Activated CD8-positive, alpha-beta T cell treated with anti-CD3 and anti-CD28 coated beads for 36 hours (primary cell): ENCODE data around the gene ERF. TPM values are rescaled to one million over a fixed set of nuclear protein-coding genes. Genes with fewer than 3 reads are reported as not detected.

Experiments
- ATAC-seq: fragments of 200-7000 bp; cut with Tn5 transposase; one replicate; pipeline ENCODE4 v1.10.0; 2021; ENCODE audit warnings: mild to moderate bottlenecking, moderate library complexity
- CTCF ChIA-PET: fragments of 350-600 bp; sonication (Branson Sonifier 250); formaldehyde crosslinking; loops from one replicate; lab custom pipeline; 2021; ENCODE audit warnings: antibody characterized with exemption; lab: Charles Lee
- POLR2A ChIA-PET: fragments of 350-600 bp; sonication (Branson Sonifier 250); formaldehyde crosslinking; loops from one replicate; lab custom pipeline; 2021; ENCODE audit warnings: antibody characterized with exemption; lab: Charles Lee
- DNase-seq: peaks from one replicate; pipeline ENCODE4 v3.0.0-alpha.2; 2020
- H3K27ac Mint-ChIP-seq: one replicate; pipeline ENCODE4 v1.8.0; 2021; ENCODE audit warnings: mild to moderate bottlenecking, mixed read lengths
- H3K27me3 Mint-ChIP-seq: one replicate; pipeline ENCODE4 v1.8.0; 2021; ENCODE audit warnings: mixed read lengths
- H3K36me3 Mint-ChIP-seq: one replicate; pipeline ENCODE4 v1.8.0; 2021; ENCODE audit warnings: low read depth, mixed read lengths
- H3K4me1 Mint-ChIP-seq: one replicate; pipeline ENCODE4 v1.8.0; 2021; ENCODE audit warnings: low read depth, mixed read lengths
- H3K4me3 Mint-ChIP-seq: one replicate; pipeline ENCODE4 v1.8.0; 2021; ENCODE audit warnings: mild to moderate bottlenecking, moderate library complexity, mixed read lengths
- H3K9me3 Mint-ChIP-seq: one replicate; pipeline ENCODE4 v1.8.0; 2021; ENCODE audit warnings: mixed read lengths
- CTCF ChIP-seq: fragments of 200-600 bp; IDR thresholded peaks from one replicate; pipeline ENCODE4 v1.8.0; 2022; ENCODE audit warnings: antibody characterized with exemption, mild to moderate bottlenecking
- intact Hi-C: fragments of 100-400 bp; cut with micrococcal nuclease; formaldehyde crosslinking; loops from one replicate; pipeline ENCODE4 v1.10.0; 2022
- total RNA-seq, 2 experiments: library from RNA; stranded (reverse); gene quantifications; one replicate each; pipeline ENCODE4 v1.2.3, GENCODE V29; 2021

The ERF gene
- total RNA-seq, 2 experiments from 2014 or later: 60.0 to 69.2 TPM

DNA sequence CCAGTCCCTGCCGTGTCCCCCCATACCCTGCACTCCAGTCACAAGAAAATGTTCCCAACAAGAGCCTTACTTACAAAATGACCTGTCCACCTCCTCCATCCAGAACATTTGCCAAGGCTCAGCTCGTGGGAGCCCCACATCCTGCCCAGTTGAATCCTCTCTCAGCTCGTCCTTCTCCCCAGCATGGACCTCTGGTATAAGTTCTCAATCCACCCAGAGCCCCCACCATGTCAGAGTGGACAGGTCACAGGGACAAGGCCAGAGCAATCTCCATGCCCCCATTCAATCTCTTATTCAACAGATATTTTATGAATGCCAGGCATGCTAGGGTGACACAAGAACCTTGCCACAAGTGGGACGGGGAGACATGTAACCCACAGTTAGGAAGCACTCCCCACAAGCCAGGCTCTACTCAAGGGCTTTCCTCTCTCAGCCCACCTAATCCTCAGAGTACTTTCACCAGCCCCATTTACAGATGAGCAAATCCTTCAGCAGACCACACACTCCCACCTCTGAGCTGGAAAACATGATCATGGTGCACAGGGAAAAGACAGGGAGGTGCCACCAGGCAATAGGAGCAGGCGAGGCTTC lies 52.5 kb downstream of the ERF start:
- CTCF ChIA-PET: interaction anchor here (0.6 to 5.5 kb wide), 5 partner anchors 17 to 77 kb away, joined by 3 to 41 read pairs (median 3); partner anchors contain the start of gene POU2F2
- H3K36me3 Mint-ChIP-seq: peaks cover 62% of the 10 kb centered on the region
- POLR2A ChIA-PET: interaction anchor here (1.1 to 3.4 kb wide), 3 partner anchors 14 to 41 kb away, joined by 3 to 10 read pairs (median 8); partner anchors contain the start of gene DEDD2
- DNase-seq (no peak), ATAC-seq (no peak)
- no peak for TF ChIP-seq CTCF
- peak overlapping the region; percentile 57 for H3K4me3 Mint-ChIP-seq
- intact Hi-C loops: no loop called here
- H3K27ac Mint-ChIP-seq: peak overlapping the region; percentile 95
- H3K9me3 Mint-ChIP-seq: no peaks in the 10 kb centered on the region
- H3K4me1 Mint-ChIP-seq: peaks cover 79% of the 10 kb centered on the region
- H3K27me3 Mint-ChIP-seq: no peaks in the 10 kb centered on the region

- ChIA-PET CTCF (interaction anchor here (0.6 to 5.5 kb wide), 5 partner anchors 14 to 78 kb away, joined by 3 to 41 read pairs (median 6); partner anchors contain the start of gene POU2F2), POLR2A (interaction anchor here (1.1 to 3.4 kb wide), 5 partner anchors 13 to 79 kb away, joined by 3 to 10 read pairs (median 3); partner anchors contain the start of gene DEDD2)
- TF ChIP-seq CTCF: no peak
- Mint-ChIP-seq H3K9me3 (no peaks in the 10 kb centered on the region), H3K4me1 (peaks cover 79% of the 10 kb centered on the region), H3K4me3 (peak overlapping the region; percentile 57), H3K27ac (peak overlapping the region; percentile 95), H3K36me3 (peaks cover 65% of the 10 kb centered on the region), H3K27me3 (no peaks in the 10 kb centered on the region)
- DNase-seq (peak; percentile 67), ATAC-seq (peak; percentile 45)
- intact Hi-C loops: no loop called here
These were observed 53.2 kb downstream of the ERF start for GRCh38 chr19:42201489-42202289.

GRCh38 chr19:42200116-42200715 lies 54.7 kb downstream of the ERF start:
- H3K9me3 Mint-ChIP-seq: no peaks in the 10 kb centered on the region
- peak overlapping the region; percentile 95 for H3K27ac Mint-ChIP-seq
- intact Hi-C loops: no loop called here
- H3K27me3 Mint-ChIP-seq: no peaks in the 10 kb centered on the region
- peak; percentile 26 for TF ChIP-seq CTCF
- peak overlapping the region; percentile 72 for H3K4me3 Mint-ChIP-seq
- ATAC-seq (no peak), DNase-seq (no peak)
- ChIA-PET CTCF (interaction anchor here (0.7 to 5.5 kb wide), 9 partner anchors 9 to 92 kb away, joined by 3 to 41 read pairs (median 5); no protein-coding TSS in a partner anchor), POLR2A (interaction anchor here (0.6 to 3.4 kb wide), 5 partner anchors 17 to 95 kb away, joined by 3 to 10 read pairs (median 3); partner anchors contain the start of gene DEDD2)
- H3K4me1 Mint-ChIP-seq: peaks cover 87% of the 10 kb centered on the region
- H3K36me3 Mint-ChIP-seq: peaks cover 66% of the 10 kb centered on the region

- H3K27ac Mint-ChIP-seq: peak overlapping the region; percentile 95
- CTCF ChIA-PET: interaction anchor here (1.0 to 5.5 kb wide), 12 partner anchors 11 to 202 kb away, joined by 3 to 41 read pairs (median 4); partner anchors contain the start of genes GSK3A and POU2F2
- peaks cover 80% of the 10 kb centered on the region for H3K4me1 Mint-ChIP-seq
- POLR2A ChIA-PET: interaction anchor here (0.6 to 1.6 kb wide), 5 partner anchors 8 to 334 kb away, joined by 3 to 4 read pairs (median 4); no protein-coding TSS in a partner anchor
- TF ChIP-seq CTCF: peak; percentile 50
- intact Hi-C loops: no loop called here
- no peaks in the 10 kb centered on the region for H3K9me3 Mint-ChIP-seq
- ATAC-seq: peak; percentile 66
- H3K4me3 Mint-ChIP-seq: peak overlapping the region; percentile 72
- DNase-seq: peak; percentile 84
- H3K36me3 Mint-ChIP-seq: peaks cover 63% of the 10 kb centered on the region
- H3K27me3 Mint-ChIP-seq: no peaks in the 10 kb centered on the region
These were observed 55.4 kb downstream of the ERF start for GRCh38 chr19:42199440-42200115.
